NCI-H2227 treated with DMSO at 0.1 percent for 48 hours (cell line): ENCODE data around the gene CYYR1.

ENCODE experiments used
- DNase-seq: peaks from one replicate; lab custom pipeline; 2025; lab: John Stamatoyannopoulos, UW

CYYR1 gene

DNA sequence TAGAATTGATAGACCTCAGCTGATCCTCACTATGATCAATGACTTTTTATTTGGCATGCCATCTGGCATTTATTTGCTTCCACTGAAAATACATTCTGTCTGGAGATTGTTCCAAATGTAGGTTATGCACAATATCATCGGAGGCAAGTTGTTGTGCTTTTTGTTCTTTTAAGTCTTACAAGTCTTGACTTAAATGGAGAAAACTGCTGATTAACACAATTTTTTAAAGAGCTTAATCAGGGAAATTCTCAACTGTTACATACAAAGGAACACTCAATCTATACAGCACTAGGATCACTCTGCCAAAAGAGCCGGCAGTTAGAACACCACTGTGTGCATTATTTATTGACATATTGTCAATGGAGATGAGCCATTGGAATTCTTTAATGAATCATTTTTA, 19.2 kb downstream of the CYYR1 start:
- DNase-seq = no peak

GRCh38 chr21:26550326-26550725, 22.8 kb downstream of the CYYR1 start:
- no peak for DNase-seq

DNA sequence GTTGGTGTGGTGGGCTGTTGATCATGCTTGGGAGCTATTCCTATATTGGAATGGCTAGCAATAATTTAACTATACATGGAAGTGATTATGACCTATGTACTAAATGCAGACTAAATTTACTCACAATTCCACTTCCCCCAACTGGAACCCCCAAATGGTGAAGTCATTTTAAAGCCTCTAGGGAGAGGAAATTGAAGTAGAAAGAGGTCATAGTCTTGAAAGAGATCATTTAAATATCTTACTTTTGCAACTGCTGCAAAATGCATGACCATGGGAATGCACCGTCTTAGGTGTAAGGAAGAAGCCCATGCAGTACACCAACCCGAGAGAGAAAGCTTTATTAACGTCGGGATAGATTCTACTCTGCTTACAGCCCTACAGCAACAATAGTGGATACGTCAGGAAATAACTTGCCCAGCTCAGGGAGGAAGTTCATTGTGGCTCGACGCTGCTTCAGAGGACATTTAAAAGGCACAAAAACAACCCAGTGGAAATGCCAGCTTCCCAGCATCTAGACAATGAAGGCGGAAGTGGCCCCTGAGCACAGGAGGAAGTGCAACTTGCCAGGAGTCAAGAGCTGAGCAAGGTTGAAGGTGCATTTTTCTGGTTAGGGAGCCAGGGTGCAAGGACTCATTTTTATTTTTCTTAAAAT, 26.5 kb downstream of the CYYR1 start:
- no peak for DNase-seq

GRCh38 chr21:26544201-26544775, 28.8 kb downstream of the CYYR1 start:
- DNase-seq = no peak

- DNase-seq = no peak
Observed at GRCh38 chr21:26540651-26541050, 32.4 kb downstream of the CYYR1 start.

- DNase-seq = no peak
Observed at GRCh38 chr21:26539566-26539965, 33.5 kb downstream of the CYYR1 start.

DNA sequence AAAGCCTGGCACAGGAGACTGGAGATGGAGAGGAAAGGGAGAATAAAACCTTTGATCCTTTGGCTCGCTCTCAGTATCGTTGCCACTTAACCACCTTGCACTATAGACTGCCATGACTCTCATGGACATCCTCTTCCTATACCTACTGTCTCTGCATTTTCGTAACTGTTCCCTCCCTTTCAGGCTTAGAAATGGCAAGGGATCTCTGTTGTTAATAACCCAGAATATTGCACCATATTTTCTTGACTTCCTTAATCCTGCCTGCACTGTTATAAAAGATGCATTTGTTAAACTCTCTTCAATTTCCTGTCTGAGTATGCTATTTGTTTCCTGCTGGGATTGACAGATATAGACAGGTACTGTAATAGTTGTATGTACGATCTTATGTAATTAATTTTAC, 38.6 kb downstream of the CYYR1 start:
- no peak for DNase-seq

GRCh38 chr21:26532208-26532607, 40.9 kb downstream of the CYYR1 start:
- no peak for DNase-seq

DNA sequence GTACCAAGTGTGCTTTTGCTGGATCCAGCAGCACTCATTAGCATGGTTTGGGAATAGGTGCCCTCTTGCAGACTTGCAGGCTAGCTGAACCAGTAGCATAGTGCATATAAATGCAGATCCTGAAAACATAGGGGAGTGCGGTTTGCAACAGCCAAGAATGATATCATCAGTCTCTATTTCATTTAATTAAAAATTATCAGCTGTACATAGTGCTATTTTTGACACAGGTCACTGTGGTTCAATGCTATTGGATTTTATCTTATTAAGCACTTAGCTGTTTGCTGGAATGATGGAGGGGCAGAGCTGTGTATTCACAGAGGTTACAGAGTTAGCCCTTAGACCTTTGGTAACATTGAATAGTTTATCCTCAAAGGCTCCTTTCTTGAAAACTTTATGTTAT, 43.6 kb downstream of the CYYR1 start:
- no peak for DNase-seq

- no peak for DNase-seq
Observed at GRCh38 chr21:26528882-26529281, 44.2 kb downstream of the CYYR1 start.

DNA sequence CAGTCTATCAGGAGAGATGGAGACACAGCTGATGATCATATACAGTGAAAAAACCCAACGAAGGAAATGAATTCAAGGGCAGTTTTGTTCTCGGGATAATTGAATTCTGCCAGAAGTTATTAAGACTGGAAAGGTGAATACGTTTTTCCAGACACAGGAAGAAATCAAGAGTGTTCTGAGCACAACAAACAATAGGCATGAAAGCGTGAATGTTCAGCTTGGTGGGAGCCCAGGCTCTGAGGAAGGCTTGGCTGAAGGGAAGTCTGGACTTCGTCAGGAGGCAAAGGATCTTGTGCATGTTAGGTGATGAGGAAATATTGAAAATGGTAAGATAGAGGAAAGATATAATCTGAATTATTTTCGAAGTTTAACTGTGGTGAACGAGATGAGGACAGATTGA, 50.4 kb downstream of the CYYR1 start:
- no peak for DNase-seq

DNA sequence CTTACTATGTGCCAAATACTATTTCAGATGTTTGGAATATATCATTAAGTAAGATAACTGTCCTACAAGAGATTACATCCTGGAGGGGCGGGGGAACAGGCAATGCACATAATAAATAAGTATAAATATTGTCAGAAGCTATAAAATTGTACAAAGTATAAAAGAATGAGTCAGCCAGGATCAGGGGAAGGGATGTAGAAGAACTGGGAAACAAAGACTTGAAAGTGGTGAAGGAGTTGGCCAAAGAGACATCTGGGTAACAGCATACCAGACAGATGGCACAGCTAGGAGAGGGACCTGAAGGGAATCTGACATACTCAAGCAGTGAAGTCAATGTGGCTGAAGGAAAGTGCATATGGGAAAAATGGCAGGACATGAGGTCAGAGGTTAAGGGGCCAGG, 53.9 kb downstream of the CYYR1 start:
- DNase-seq = no peak

DNA sequence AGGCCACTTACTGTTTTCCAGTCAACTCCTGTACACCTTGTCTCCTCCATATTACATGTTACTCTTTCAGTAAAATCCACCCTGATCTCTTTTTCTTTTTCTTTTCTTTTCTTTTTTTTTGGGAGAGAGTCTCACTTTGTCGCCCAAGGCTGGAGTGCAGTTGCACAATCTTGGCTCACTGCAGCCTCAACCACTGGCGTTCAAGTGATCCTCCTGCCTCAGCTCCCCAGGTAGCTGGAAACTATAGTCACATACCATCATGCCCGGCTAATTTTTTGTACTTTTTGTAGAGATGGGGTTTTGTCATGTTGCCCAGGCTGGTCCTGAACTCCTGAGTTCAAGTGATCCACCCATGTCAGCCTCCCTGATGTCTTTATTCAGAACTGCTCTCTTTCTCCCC, 57.8 kb downstream of the CYYR1 start:
- DNase-seq = no peak

- no peak for DNase-seq
Observed at GRCh38 chr21:26513212-26513611, 59.9 kb downstream of the CYYR1 start.

GRCh38 chr21:26512664-26513063, 60.4 kb downstream of the CYYR1 start:
- DNase-seq = no peak

DNA sequence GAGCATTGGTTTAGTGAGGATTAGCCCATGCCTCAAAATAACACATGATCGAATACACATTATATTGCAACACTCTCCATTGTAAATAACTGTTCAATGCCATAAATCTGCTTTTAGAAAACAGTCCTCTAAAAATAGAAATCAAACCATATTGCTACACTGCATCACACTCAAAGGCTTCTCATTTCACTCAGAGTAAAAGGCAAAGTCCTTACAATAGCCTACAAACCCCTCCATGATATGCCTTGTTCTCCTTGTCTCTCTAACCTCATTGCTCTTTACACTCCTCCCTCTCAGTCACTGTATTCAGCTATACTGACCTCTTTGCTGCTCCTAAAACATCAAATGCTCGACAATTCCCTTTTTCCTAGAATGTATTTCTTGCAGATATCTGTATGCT, 64.2 kb downstream of the CYYR1 start:
- no peak for DNase-seq

DNA sequence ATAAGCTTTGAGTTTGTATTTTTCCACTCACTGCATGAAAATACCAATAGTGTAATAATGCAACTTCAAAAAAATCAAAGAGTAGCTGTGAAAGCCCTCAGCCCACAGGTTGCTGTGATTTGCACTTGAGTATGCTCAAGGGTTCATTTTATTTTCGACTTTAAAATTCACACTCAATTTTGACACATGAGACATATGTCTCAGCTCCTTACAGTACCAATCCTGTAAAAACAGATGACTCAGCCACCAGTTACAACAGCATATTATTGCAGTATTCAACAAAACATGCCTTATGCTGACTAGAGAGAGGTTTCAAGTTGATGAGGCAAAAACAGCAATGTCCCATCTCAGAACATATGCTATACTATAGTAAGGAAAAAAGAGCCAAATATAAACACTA, 66.1 kb downstream of the CYYR1 start:
- DNase-seq = no peak

DNA sequence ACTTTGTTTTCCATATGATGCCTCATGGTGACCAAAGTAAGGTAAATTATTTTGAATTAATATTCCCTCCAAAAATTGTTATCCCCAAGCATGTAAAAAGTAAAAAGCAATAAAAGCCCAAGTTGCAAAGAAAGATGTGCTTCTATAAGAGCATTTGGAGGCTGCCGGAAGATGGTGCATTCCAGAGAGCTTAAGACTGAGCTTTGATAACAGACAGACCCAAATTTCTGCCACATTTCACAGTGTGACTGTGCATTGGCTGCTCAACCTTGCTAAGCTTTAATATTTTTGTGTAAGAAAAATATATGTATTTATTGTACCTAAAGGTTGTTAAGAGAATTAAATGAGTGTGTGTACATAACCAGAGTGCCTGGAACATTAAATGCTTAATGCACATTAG, 67.9 kb downstream of the CYYR1 start:
- DNase-seq = no peak

DNA sequence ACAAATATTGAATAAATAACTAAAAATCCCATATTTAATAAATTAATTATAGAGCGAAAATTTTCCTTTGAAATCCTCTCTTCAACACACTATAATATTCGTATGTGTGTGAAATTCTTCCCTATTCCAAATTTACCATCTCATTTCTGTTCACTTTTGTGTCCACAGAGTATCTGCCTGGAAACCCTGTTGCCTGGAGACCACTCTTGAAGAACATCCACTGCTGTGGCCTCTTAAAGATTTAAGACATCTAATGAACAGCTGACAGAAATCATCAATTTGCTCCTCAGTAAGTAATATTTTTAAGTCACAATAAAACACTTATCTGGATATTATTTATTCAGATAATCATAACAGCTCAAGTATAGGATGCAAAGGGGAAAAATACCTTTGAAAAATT, 69.7 kb downstream of the CYYR1 start:
- DNase-seq = no peak

- no peak for DNase-seq
Observed at GRCh38 chr21:26501495-26502021, 71.5 kb downstream of the CYYR1 start.

DNA sequence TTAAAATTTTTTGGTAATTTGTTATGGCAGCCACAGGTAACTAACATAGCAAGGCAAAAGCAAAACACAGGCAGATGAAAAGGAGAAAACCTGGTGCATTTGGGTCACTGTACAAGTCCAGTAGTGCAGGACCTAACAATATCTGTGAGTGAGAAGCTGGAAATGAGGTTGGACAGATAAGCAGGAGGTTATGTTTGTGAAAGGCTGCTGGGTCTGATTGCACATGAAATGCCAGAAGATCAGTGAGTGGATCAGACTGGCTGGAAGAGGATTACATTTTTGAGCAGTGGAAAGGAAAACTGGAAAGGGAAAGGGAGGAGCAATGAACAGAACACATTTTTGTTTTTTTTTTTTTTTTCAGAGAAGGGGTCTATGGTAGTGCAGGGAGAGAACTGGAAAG, 73.6 kb downstream of the CYYR1 start:
- DNase-seq = no peak

DNA sequence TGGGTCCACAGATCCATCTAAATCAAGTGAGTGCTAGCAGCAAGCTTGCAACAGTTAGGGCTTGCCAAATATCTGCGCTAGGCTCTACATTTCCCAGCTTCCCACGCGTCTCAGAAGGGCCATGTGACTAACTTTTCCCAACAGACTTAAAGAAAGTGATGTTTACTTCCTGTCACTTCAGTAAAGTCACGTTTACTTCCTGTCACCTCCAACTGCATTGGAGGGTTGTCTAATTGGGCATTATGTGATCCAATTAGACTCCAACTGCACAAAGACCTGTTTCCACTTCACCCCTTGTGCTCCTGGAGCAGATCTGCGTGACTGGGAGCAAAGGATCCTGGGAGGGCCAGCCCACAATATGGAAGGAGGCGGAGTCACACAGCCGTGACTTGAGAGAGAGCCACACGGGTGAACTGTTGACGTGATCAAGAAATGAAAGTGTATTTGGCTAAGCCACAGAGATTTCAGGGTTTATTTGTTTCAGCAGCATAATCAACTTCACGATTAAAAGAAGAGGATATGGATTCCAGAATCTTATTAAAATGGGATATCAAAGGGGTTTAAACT, 77.7 kb downstream of the CYYR1 start:
- DNase-seq = no peak

DNA sequence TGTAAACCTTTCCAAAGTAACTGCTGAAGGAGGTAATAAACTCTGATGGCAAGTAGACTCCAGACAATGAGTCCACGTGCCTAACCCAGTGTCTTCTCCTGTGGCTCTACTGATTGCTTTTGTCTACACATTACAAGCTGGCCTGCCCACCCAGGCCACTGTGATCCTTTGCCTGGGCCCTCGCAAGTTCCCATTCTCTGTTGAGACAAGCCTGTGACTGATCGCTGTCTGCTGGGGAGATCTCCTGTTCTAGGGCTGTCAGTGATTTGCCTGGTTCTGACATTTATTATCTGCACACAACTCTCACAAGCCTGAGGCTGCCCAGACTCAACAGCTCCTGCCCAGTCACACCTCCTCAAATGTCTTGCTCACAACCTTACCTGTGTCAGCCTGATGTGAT, 81.4 kb downstream of the CYYR1 start:
- no peak for DNase-seq

GRCh38 chr21:26490771-26491170, 82.3 kb downstream of the CYYR1 start:
- no peak for DNase-seq
